Rectal smooth muscle tissue (tissue), 1 donor: ENCODE measurements around the gene CBLB.

Source experiments
- H3K27ac ChIP-seq: one replicate; pipeline ENCODE4 v1.7.0; 2013; ENCODE audit warnings: low read depth, low read length, inconsistent platforms
- H3K27me3 ChIP-seq: one replicate; pipeline ENCODE4 v1.7.0; 2013; ENCODE audit warnings: low read length; ENCODE audit not compliant: control insufficient read depth, insufficient read depth
- H3K36me3 ChIP-seq: one replicate; pipeline ENCODE4 v1.7.0; 2013; ENCODE audit warnings: low read length; ENCODE audit not compliant: control insufficient read depth, insufficient read depth
- H3K4me1 ChIP-seq: one replicate; pipeline ENCODE4 v1.7.0; 2013; ENCODE audit warnings: low read length; ENCODE audit not compliant: control insufficient read depth, insufficient read depth
- H3K4me3 ChIP-seq: one replicate; pipeline ENCODE4 v1.7.0; 2013; ENCODE audit warnings: low read length
- H3K9ac ChIP-seq: one replicate; pipeline ENCODE4 v1.7.0; 2013; ENCODE audit warnings: low read length

The CBLB gene

GRCh38 chr3:105629718-105630117 lies 239.1 kb downstream of the CBLB start:
- H3K4me1 ChIP-seq: no peaks in the 10 kb centered on the region
- H3K4me3 ChIP-seq: no peak overlapping the region
- H3K27me3 ChIP-seq: no peaks in the 10 kb centered on the region
- no peak overlapping the region for H3K27ac ChIP-seq
- no peak overlapping the region for H3K9ac ChIP-seq
- H3K36me3 ChIP-seq: no peaks in the 10 kb centered on the region

- H3K27me3 ChIP-seq: no peaks in the 10 kb centered on the region
- H3K4me1 ChIP-seq: no peaks in the 10 kb centered on the region
- H3K27ac ChIP-seq: no peak overlapping the region
- H3K36me3 ChIP-seq: no peaks in the 10 kb centered on the region
- H3K4me3 ChIP-seq: no peak overlapping the region
- no peak overlapping the region for H3K9ac ChIP-seq
Observed at GRCh38 chr3:105626739-105627138, 242.1 kb downstream of the CBLB start.

- no peak overlapping the region for H3K4me3 ChIP-seq
- no peaks in the 10 kb centered on the region for H3K4me1 ChIP-seq
- H3K9ac ChIP-seq: no peak overlapping the region
- H3K27ac ChIP-seq: no peak overlapping the region
- no peaks in the 10 kb centered on the region for H3K36me3 ChIP-seq
- no peaks in the 10 kb centered on the region for H3K27me3 ChIP-seq
Observed at GRCh38 chr3:105622169-105622568, 246.6 kb downstream of the CBLB start.

GRCh38 chr3:105620236-105620635 lies 248.6 kb downstream of the CBLB start:
- Histone ChIP-seq H3K9ac (no peak overlapping the region), H3K4me1 (no peaks in the 10 kb centered on the region), H3K4me3 (no peak overlapping the region), H3K27me3 (no peaks in the 10 kb centered on the region), H3K36me3 (no peaks in the 10 kb centered on the region), H3K27ac (no peak overlapping the region)

GRCh38 chr3:105619651-105620050 lies 249.2 kb downstream of the CBLB start:
- H3K4me3 ChIP-seq: no peak overlapping the region
- no peaks in the 10 kb centered on the region for H3K36me3 ChIP-seq
- no peaks in the 10 kb centered on the region for H3K27me3 ChIP-seq
- no peak overlapping the region for H3K9ac ChIP-seq
- no peaks in the 10 kb centered on the region for H3K4me1 ChIP-seq
- H3K27ac ChIP-seq: no peak overlapping the region

- no peak overlapping the region for H3K9ac ChIP-seq
- no peaks in the 10 kb centered on the region for H3K36me3 ChIP-seq
- no peak overlapping the region for H3K4me3 ChIP-seq
- no peaks in the 10 kb centered on the region for H3K27me3 ChIP-seq
- H3K4me1 ChIP-seq: no peaks in the 10 kb centered on the region
- no peak overlapping the region for H3K27ac ChIP-seq
Observed at GRCh38 chr3:105618556-105618955, 250.3 kb downstream of the CBLB start.

GRCh38 chr3:105616374-105617121 lies 252.3 kb downstream of the CBLB start:
- Histone ChIP-seq H3K27me3 (no peaks in the 10 kb centered on the region), H3K36me3 (no peaks in the 10 kb centered on the region), H3K4me3 (no peak overlapping the region), H3K4me1 (no peaks in the 10 kb centered on the region), H3K27ac (no peak overlapping the region), H3K9ac (no peak overlapping the region)

GRCh38 chr3:105615814-105616213 lies 253.0 kb downstream of the CBLB start:
- Histone ChIP-seq H3K27me3 (no peaks in the 10 kb centered on the region), H3K4me1 (no peaks in the 10 kb centered on the region), H3K36me3 (no peaks in the 10 kb centered on the region), H3K27ac (no peak overlapping the region), H3K9ac (no peak overlapping the region), H3K4me3 (no peak overlapping the region)

GRCh38 chr3:105614288-105615030 lies 254.4 kb downstream of the CBLB start:
- no peak overlapping the region for H3K9ac ChIP-seq
- no peaks in the 10 kb centered on the region for H3K36me3 ChIP-seq
- no peaks in the 10 kb centered on the region for H3K27me3 ChIP-seq
- no peak overlapping the region for H3K4me3 ChIP-seq
- H3K27ac ChIP-seq: no peak overlapping the region
- H3K4me1 ChIP-seq: no peaks in the 10 kb centered on the region

GRCh38 chr3:105613120-105613519 lies 255.7 kb downstream of the CBLB start:
- Histone ChIP-seq H3K4me3 (no peak overlapping the region), H3K27me3 (no peaks in the 10 kb centered on the region), H3K4me1 (no peaks in the 10 kb centered on the region), H3K36me3 (no peaks in the 10 kb centered on the region), H3K27ac (no peak overlapping the region), H3K9ac (no peak overlapping the region)

- Histone ChIP-seq H3K27me3 (no peaks in the 10 kb centered on the region), H3K4me1 (no peaks in the 10 kb centered on the region), H3K9ac (no peak overlapping the region), H3K36me3 (no peaks in the 10 kb centered on the region), H3K27ac (no peak overlapping the region), H3K4me3 (no peak overlapping the region)
Observed at GRCh38 chr3:105611304-105612192, 257.3 kb downstream of the CBLB start.

- no peaks in the 10 kb centered on the region for H3K36me3 ChIP-seq
- no peaks in the 10 kb centered on the region for H3K4me1 ChIP-seq
- no peaks in the 10 kb centered on the region for H3K27me3 ChIP-seq
- H3K4me3 ChIP-seq: no peak overlapping the region
- no peak overlapping the region for H3K9ac ChIP-seq
- H3K27ac ChIP-seq: no peak overlapping the region
Observed at GRCh38 chr3:105610473-105610872, 258.3 kb downstream of the CBLB start.
